GM19397 (cell line): Measurements from ENCODE around the gene TLE4.
"Not testable (repeated sequence)": the region's sequence is repeated elsewhere in the genome, so short reads cannot be mapped to it uniquely, and the experiment has no call there.

Experiments used
- ATAC-seq: cut with Tn5 transposase; IDR thresholded peaks from one replicate; pipeline ENCODE4 v1.9.1; 2021; ENCODE audit warnings: mild to moderate bottlenecking, moderate library complexity; ENCODE audit not compliant: unreplicated experiment

Gene TLE4

GRCh38 chr9:79630521-79631403 is 59.0 kb downstream of the TLE4 start:
- ATAC-seq, result no peak

GRCh38 chr9:79632060-79632459 is 60.3 kb downstream of the TLE4 start:
- no peak for ATAC-seq

GRCh38 chr9:79632705-79633104 is 60.9 kb downstream of the TLE4 start:
- ATAC-seq, result no peak

- no peak for ATAC-seq
Measured at GRCh38 chr9:79633558-79633957, 61.8 kb downstream of the TLE4 start.

- no peak for ATAC-seq
Measured at GRCh38 chr9:79637177-79637925, 65.6 kb downstream of the TLE4 start.

- ATAC-seq, result no peak
Measured at GRCh38 chr9:79638806-79639205, 67.0 kb downstream of the TLE4 start.

GRCh38 chr9:79639354-79639753 is 67.6 kb downstream of the TLE4 start:
- no peak for ATAC-seq

GRCh38 chr9:79640067-79640466 is 68.3 kb downstream of the TLE4 start:
- ATAC-seq, result not testable (repeated sequence)

GRCh38 chr9:79641070-79641469 is 69.3 kb downstream of the TLE4 start:
- ATAC-seq, result no peak

- ATAC-seq, result no peak
Measured at GRCh38 chr9:79642671-79643070, 70.9 kb downstream of the TLE4 start.

- no peak for ATAC-seq
Measured at GRCh38 chr9:79644048-79644447, 72.3 kb downstream of the TLE4 start.

GRCh38 chr9:79644601-79645000 is 72.8 kb downstream of the TLE4 start:
- no peak for ATAC-seq

- ATAC-seq, result no peak
Measured at GRCh38 chr9:79645110-79645509, 73.3 kb downstream of the TLE4 start.

- no peak for ATAC-seq
Measured at GRCh38 chr9:79646096-79646495, 74.3 kb downstream of the TLE4 start.

GRCh38 chr9:79651251-79651795 is 79.6 kb downstream of the TLE4 start:
- no peak for ATAC-seq

GRCh38 chr9:79652598-79652997 is 80.8 kb downstream of the TLE4 start:
- no peak for ATAC-seq

GRCh38 chr9:79654591-79655382 is 83.0 kb downstream of the TLE4 start:
- ATAC-seq, result not testable (repeated sequence)

GRCh38 chr9:79655551-79655950 is 83.8 kb downstream of the TLE4 start:
- no peak for ATAC-seq

GRCh38 chr9:79656169-79656568 is 84.4 kb downstream of the TLE4 start:
- no peak for ATAC-seq

- no peak for ATAC-seq
Measured at GRCh38 chr9:79657891-79658290, 86.1 kb downstream of the TLE4 start.

GRCh38 chr9:79658926-79659325 is 87.2 kb downstream of the TLE4 start:
- no peak for ATAC-seq
